Epithelial cell of esophagus (primary cell): ENCODE data around the gene SSBP4.

Experiments used
- DNase-seq: peaks from one replicate; pipeline ENCODE4 v3.0.0; 2010; ENCODE audit warnings: low read depth
- H3K4me3 ChIP-seq: 2 replicates; pipeline ENCODE4 v1.5.1; 2011; ENCODE audit warnings: mild to moderate bottlenecking, low read length, control low read depth
- TF ChIP-seq, protein P1 (sequence below): IDR thresholded peaks from 2 replicates; pipeline ENCODE4 v1.5.1; 2011; ENCODE audit warnings: low read depth, mild to moderate bottlenecking, low read length, control low read depth, inconsistent platforms; ENCODE audit not compliant: insufficient read depth; ENCODE audit errors: missing control alignments

SSBP4 gene

DNA sequence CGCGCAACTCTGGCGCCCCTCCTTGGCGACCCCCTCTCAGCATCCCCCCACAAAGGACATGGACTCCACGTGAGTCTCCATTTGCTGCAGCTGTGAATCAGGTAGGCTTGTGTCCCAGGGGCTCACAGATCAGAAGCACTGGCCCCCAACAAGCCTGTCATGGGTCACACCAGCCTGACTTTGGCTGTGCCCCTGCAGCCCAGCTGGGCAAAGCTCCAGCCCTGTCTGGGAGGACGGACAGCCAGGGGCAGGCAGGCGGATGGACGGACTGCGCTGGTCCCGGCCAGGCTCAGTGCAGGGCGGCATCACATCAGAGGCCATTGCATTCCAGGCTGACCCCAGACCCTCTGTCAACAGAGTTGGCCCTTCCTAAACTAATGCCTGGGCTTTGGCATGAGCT is 47.2 kb downstream of the SSBP4 start:
- TF ChIP-seq, protein P1, sequence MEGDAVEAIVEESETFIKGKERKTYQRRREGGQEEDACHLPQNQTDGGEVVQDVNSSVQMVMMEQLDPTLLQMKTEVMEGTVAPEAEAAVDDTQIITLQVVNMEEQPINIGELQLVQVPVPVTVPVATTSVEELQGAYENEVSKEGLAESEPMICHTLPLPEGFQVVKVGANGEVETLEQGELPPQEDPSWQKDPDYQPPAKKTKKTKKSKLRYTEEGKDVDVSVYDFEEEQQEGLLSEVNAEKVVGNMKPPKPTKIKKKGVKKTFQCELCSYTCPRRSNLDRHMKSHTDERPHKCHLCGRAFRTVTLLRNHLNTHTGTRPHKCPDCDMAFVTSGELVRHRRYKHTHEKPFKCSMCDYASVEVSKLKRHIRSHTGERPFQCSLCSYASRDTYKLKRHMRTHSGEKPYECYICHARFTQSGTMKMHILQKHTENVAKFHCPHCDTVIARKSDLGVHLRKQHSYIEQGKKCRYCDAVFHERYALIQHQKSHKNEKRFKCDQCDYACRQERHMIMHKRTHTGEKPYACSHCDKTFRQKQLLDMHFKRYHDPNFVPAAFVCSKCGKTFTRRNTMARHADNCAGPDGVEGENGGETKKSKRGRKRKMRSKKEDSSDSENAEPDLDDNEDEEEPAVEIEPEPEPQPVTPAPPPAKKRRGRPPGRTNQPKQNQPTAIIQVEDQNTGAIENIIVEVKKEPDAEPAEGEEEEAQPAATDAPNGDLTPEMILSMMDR = no peak
- no peak for DNase-seq

DNA sequence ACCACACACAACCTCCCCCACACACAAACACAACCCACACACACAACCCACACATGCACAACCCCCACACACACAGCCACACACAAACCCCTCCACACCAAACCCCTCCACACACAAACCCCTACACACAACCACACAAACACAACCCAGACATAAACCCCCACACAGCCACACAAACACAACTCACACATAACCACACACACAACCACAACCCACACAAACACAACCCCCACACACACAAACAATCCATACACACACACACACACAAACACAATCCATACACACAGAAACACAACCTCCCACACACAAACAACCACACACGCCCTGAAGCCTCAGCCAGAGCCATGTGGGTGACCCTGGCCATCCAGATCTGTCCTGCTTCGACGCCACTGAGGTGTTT is 48.8 kb downstream of the SSBP4 start:
- no peak for DNase-seq
- H3K4me3 ChIP-seq = no peak overlapping the region
- TF ChIP-seq, protein P1 = no peak

More for the DNA sequence above, 47.2 kb downstream of the SSBP4 start:
- no peak overlapping the region for H3K4me3 ChIP-seq

DNA sequence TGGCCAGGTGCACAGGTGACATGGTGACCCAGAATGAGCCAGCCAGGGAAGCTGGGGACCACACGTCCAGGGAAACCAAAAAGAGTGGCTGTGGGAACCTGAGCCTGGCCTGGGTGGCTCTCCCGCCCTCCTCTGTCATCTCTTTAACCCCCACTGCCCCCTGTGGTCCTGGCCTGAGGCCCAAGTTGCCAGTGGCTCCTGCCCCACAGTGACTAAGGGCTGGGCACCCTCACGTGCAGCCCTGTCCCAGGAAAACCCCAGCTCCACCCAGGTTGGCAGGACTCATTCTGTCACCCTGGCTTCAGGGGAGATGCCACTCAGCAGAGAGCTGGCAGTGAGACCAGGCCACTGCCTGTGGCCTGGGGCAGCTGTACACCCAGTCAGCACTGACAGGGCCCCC is 49.3 kb downstream of the SSBP4 start:
- H3K4me3 ChIP-seq = no peak overlapping the region
- TF ChIP-seq, protein P1 = no peak

DNA sequence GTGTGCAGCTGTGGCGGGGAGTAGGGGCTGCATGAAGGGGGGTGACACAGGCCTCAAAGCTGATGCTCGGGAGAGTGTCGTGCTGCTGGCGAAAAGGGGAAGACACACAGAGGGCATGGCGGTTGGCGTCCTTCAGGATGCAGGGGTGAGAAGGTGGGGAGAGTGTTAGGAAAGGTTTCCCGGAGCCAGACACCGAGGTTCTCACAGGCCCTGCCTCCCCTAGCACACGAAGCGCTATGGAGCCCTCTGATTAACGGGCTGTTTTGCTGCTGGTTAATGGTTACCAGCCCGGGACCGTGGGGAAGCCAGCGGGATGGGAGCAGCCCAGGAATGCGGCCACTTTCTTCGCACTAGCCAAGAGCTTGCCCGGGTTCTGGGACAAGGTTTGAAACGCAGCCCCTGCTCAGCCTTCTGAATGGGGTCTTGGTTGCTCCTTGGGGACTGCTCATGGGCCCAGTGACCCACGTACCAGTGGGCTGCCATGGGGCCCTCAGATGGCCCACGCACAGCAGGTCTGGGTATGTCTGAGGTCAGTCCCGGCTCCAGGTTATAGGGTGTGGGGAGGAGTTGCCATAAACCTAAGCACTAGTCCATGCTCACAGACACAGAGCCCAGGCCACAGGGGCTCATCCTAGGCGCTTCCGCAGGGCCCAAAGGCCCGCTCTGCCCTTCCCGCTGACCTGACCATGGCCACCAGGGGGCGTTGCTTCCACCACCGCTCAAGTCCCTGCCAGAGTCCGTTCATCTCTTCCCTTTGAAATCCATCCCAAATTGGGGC is 50.1 kb downstream of the SSBP4 start:
- TF ChIP-seq, protein P1 = peak; percentile 74
- DNase-seq = peak; percentile 72
- H3K4me3 ChIP-seq = no peak overlapping the region

More for the DNA sequence above, 49.3 kb downstream of the SSBP4 start:
- DNase-seq = no peak

DNA sequence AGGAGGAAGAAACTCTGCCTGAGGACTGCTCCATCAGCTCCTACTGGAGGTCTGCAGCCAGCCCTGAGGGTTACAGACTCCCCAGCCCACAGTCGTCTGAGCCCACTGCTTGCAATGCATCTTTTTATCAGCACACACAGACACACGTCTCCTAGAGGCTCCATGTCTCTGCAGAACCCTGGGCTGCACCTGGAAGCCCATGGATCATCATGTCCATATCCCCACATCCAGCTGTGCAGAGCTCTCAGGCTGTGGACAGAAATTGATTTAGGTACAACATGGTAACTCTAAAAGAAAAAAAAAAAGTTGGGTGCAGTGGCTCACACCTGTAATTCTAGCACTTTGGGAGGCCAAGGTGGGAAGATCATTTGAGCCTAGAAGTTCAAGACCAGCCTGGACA is 51.6 kb downstream of the SSBP4 start:
- TF ChIP-seq, protein P1 = no peak
- DNase-seq = no peak
- no peak overlapping the region for H3K4me3 ChIP-seq

DNA sequence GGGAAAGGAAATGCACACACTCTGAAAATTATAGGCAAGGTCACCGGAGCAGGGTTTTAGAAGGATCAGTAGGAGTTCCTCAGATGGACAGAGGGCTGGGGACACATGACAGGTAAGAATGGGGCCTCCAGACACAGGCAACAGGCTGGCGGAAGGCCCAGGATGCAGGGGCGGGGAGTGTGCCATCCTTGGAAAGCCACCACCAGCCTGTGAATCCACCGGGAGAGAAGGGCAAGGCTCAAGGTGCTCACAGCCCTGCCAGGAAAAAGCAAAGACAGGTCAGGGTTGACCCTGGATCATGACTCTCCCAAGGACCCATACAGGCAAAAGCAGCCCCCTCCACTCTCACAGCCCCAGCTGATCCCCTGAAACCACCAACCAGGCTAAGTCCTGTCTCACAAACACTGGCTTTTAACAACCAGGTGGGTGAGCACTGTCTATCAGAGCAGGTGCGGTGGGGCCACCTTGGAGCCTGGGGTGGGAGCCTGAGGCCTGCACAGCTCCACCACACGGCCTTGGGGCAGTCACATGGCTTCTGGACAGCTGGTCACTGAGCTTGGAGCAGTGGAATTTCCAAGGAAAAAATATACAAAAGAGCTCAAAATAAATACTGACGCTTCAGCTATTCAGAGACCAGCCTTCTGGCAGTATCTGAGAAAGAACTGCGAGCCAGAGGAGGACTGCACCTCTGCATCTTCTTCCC is 54.0 kb downstream of the SSBP4 start:
- TF ChIP-seq, protein P1 = no peak
- no peak overlapping the region for H3K4me3 ChIP-seq

DNA sequence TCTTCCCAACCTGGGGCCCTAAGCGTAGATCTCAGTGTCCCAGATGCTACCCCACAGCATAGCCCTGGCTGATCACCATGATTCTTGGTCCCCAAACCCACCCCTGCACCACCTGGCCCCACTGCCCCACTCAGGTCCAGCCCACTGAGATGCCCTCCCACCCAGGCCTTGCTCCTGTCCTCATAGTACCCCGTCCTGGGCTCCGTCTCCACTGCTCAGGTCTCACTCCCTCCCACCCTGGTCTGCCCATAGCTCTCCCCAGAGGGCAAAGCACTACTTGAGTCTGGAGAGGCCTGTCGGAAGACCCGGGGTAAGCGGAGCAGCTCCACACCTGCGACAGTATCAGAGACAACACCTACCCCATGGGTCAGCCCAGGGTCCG is 54.5 kb downstream of the SSBP4 start:
- TF ChIP-seq, protein P1 = no peak
- no peak overlapping the region for H3K4me3 ChIP-seq
- no peak for DNase-seq

More for the DNA sequence above, 54.0 kb downstream of the SSBP4 start:
- DNase-seq = no peak
